Trophoblast cell (in vitro differentiated cells and primary cell): ENCODE results near the gene ARHGAP30.

Experiments
- DNase-seq, 2 donors: peaks; one replicate each; pipeline ENCODE4 v3.0.0-alpha.2; 2016
- H2AFZ ChIP-seq: 2 replicates; pipeline ENCODE4 v1.6.1; 2013; ENCODE audit warnings: low read length, moderate library complexity, mild to moderate bottlenecking; ENCODE audit not compliant: insufficient read depth, poor library complexity
- H2AK5ac ChIP-seq: 2 replicates; pipeline ENCODE4 v1.6.1; 2013; ENCODE audit warnings: mild to moderate bottlenecking, low read length
- H2BK120ac ChIP-seq: 2 replicates; pipeline ENCODE4 v1.6.1; 2013; ENCODE audit warnings: low read length, mild to moderate bottlenecking, moderate library complexity; ENCODE audit not compliant: insufficient read depth, poor library complexity
- H2BK12ac ChIP-seq: 2 replicates; pipeline ENCODE4 v1.6.1; 2013; ENCODE audit warnings: mild to moderate bottlenecking, low read length, moderate library complexity
- H2BK5ac ChIP-seq: 2 replicates; pipeline ENCODE4 v1.6.1; 2013; ENCODE audit warnings: low read length, low read depth, moderate library complexity, mild to moderate bottlenecking; ENCODE audit not compliant: poor library complexity
- H3K14ac ChIP-seq: 2 replicates; pipeline ENCODE4 v1.6.1; 2013; ENCODE audit warnings: mild to moderate bottlenecking, low read length
- H3K18ac ChIP-seq: 2 replicates; pipeline ENCODE4 v1.6.1; 2013; ENCODE audit warnings: mild to moderate bottlenecking, low read length
- H3K23ac ChIP-seq: 2 replicates; pipeline ENCODE4 v1.6.1; 2013; ENCODE audit warnings: low read length
- H3K27ac ChIP-seq: 2 replicates; pipeline ENCODE4 v1.5.1; 2013; ENCODE audit warnings: low read depth, mild to moderate bottlenecking, inconsistent platforms, low read length, moderate library complexity
- H3K27me3 ChIP-seq: 2 replicates; pipeline ENCODE4 v1.6.1; 2013; ENCODE audit warnings: inconsistent platforms, mild to moderate bottlenecking, low read length, moderate library complexity; ENCODE audit not compliant: insufficient read depth
- H3K36me3 ChIP-seq, 2 experiments: 1 replicate in 1 of 2; 2 replicates in 1 of 2; pipeline ENCODE4 v1.6.1; 2013; ENCODE audit warnings: low read length in 2 of 2, mild to moderate bottlenecking in 2 of 2, moderate library complexity in 1 of 2; ENCODE audit not compliant: insufficient read depth in 2 of 2, control insufficient read depth in 1 of 2
- H3K4ac ChIP-seq: 2 replicates; pipeline ENCODE4 v1.6.1; 2013; ENCODE audit warnings: low read depth, mild to moderate bottlenecking, low read length, moderate library complexity
- H3K4me1 ChIP-seq, 2 experiments: 1 replicate in 1 of 2; 2 replicates in 1 of 2; pipeline ENCODE4 v1.6.1; 2013; ENCODE audit warnings: low read length in 2 of 2, mild to moderate bottlenecking in 2 of 2, moderate library complexity in 1 of 2; ENCODE audit not compliant: insufficient read depth in 2 of 2, control insufficient read depth in 1 of 2
- H3K4me2 ChIP-seq: 2 replicates; pipeline ENCODE4 v1.6.1; 2013; ENCODE audit warnings: inconsistent platforms, mild to moderate bottlenecking, low read length, moderate library complexity
- H3K4me3 ChIP-seq: 2 replicates; pipeline ENCODE4 v1.5.1; 2013; ENCODE audit warnings: mild to moderate bottlenecking, low read depth, low read length, inconsistent platforms
- H3K79me1 ChIP-seq: one replicate; pipeline ENCODE4 v1.6.1; 2013; ENCODE audit warnings: low read length
- H3K79me2 ChIP-seq: 2 replicates; pipeline ENCODE4 v1.6.1; 2013; ENCODE audit warnings: low read length, mild to moderate bottlenecking; ENCODE audit not compliant: control insufficient read depth, insufficient read depth, poor library complexity
- H3K9ac ChIP-seq: 2 replicates; pipeline ENCODE4 v1.6.1; 2013; ENCODE audit warnings: mild to moderate bottlenecking, low read length
- H3K9me3 ChIP-seq: 2 replicates; pipeline ENCODE4 v1.6.1; 2013; ENCODE audit warnings: low read depth, mild to moderate bottlenecking, control low read depth, inconsistent platforms, low read length; ENCODE audit not compliant: insufficient read depth
- H4K12ac ChIP-seq: 2 replicates; pipeline ENCODE4 v1.6.1; 2013; ENCODE audit warnings: low read depth, mild to moderate bottlenecking, low read length, moderate library complexity
- H4K8ac ChIP-seq: 2 replicates; pipeline ENCODE4 v1.6.1; 2013; ENCODE audit warnings: low read depth, mild to moderate bottlenecking, low read length, moderate library complexity
- H4K91ac ChIP-seq: one replicate; pipeline ENCODE4 v1.6.1; 2013; ENCODE audit warnings: low read depth, mild to moderate bottlenecking, low read length, moderate library complexity
- WGBS: extraction: QIAGEN DNeasy Blood & Tissue Kit; methylation state at CpG from one replicate; pipeline ENCODE4 v1.1.7; 2013; ENCODE audit warnings: missing lambda C conversion rate; ENCODE audit not compliant: insufficient read length, insufficient coverage; ENCODE audit errors: extremely low coverage; 5-methylcytosine and 5-hydroxymethylcytosine counted together

The ARHGAP30 gene

GRCh38 chr1:161013131-161013487, 56.6 kb downstream of the ARHGAP30 start:
- H3K4me1 ChIP-seq, result peaks cover 33 to 36% of the 10 kb centered on the region in 2 experiments
- peaks cover 0 to 3% of the 10 kb centered on the region in 2 experiments for H3K36me3 ChIP-seq
- no peak overlapping the region for H3K23ac ChIP-seq
- H2BK12ac ChIP-seq, result peak overlapping the region; percentile 44
- no peaks in the 10 kb centered on the region for H3K27me3 ChIP-seq
- peak overlapping the region; percentile 59 for H3K4ac ChIP-seq
- peaks cover 16% of the 10 kb centered on the region for H3K79me2 ChIP-seq
- H3K9ac ChIP-seq, result no peak overlapping the region
- peak overlapping the region; percentile 90 for H2BK5ac ChIP-seq
- peak in 1 of 2 donors; percentile 19 for DNase-seq
- H2AFZ ChIP-seq, result no peak overlapping the region
- peak overlapping the region; percentile 75 for H3K14ac ChIP-seq
- no peak overlapping the region for H4K12ac ChIP-seq
- H3K9me3 ChIP-seq, result no peaks in the 10 kb centered on the region
- H4K8ac ChIP-seq, result peak overlapping the region; percentile 61
- peaks cover 23% of the 10 kb centered on the region for H3K79me1 ChIP-seq
- H3K27ac ChIP-seq, result peak overlapping the region; percentile 93
- H2BK120ac ChIP-seq, result peak overlapping the region; percentile 62
- H4K91ac ChIP-seq, result peak overlapping the region; percentile 91
- H3K18ac ChIP-seq, result peak overlapping the region; percentile 47
- no peak overlapping the region for H2AK5ac ChIP-seq
- peak overlapping the region; percentile 38 for H3K4me2 ChIP-seq
- no peak overlapping the region for H3K4me3 ChIP-seq

GRCh38 chr1:161012420-161012819, 57.3 kb downstream of the ARHGAP30 start:
- Histone ChIP-seq H3K4me3 (no peak overlapping the region), H4K8ac (no peak overlapping the region), H3K23ac (no peak overlapping the region), H3K9ac (no peak overlapping the region), H4K12ac (no peak overlapping the region), H3K27me3 (no peaks in the 10 kb centered on the region), H3K9me3 (no peaks in the 10 kb centered on the region), H3K79me2 (peaks cover 14% of the 10 kb centered on the region), H3K14ac (no peak overlapping the region), H4K91ac (no peak overlapping the region), H3K79me1 (peaks cover 26% of the 10 kb centered on the region), H3K36me3 (peaks cover 0 to 1% of the 10 kb centered on the region in 2 experiments), H3K4ac (peak overlapping the region; percentile 59), H3K4me2 (no peak overlapping the region), H2BK120ac (no peak overlapping the region), H2BK5ac (peak overlapping the region; percentile 49), H2BK12ac (no peak overlapping the region), H3K18ac (no peak overlapping the region), H2AK5ac (no peak overlapping the region), H3K4me1 (peaks cover 32 to 35% of the 10 kb centered on the region in 2 experiments), H3K27ac (peak overlapping the region; percentile 93), H2AFZ (no peak overlapping the region)
- WGBS, result no CpG with 5 or more reads among the region's 3 CpGs
- DNase-seq, result no peak

- Histone ChIP-seq H3K4me1 (peaks cover 30 to 47% of the 10 kb centered on the region in 2 experiments), H2AFZ (no peak overlapping the region), H3K79me1 (peaks cover 26% of the 10 kb centered on the region), H4K8ac (peak overlapping the region; percentile 68), H3K14ac (peak overlapping the region; percentile 44), H3K18ac (peak overlapping the region; percentile 63), H3K9ac (no peak overlapping the region), H3K4ac (peak overlapping the region; percentile 72), H2BK5ac (peak overlapping the region; percentile 88), H3K4me2 (no peak overlapping the region), H3K27ac (peak overlapping the region; percentile 89), H4K91ac (peak overlapping the region; percentile 71), H3K27me3 (no peaks in the 10 kb centered on the region), H2BK120ac (peak overlapping the region; percentile 50), H2AK5ac (no peak overlapping the region), H3K4me3 (no peak overlapping the region), H3K9me3 (no peaks in the 10 kb centered on the region), H4K12ac (no peak overlapping the region), H2BK12ac (peak overlapping the region; percentile 86), H3K79me2 (peaks cover 26% of the 10 kb centered on the region), H3K23ac (no peak overlapping the region), H3K36me3 (peaks cover 3 to 4% of the 10 kb centered on the region in 2 experiments)
- peak; percentile 89 to 90 for DNase-seq
- no CpG with 5 or more reads among the region's 7 CpGs for WGBS
Observed at GRCh38 chr1:161009602-161010211, 60.0 kb downstream of the ARHGAP30 start.

GRCh38 chr1:161008869-161009510, 60.7 kb downstream of the ARHGAP30 start:
- no peak overlapping the region for H2BK12ac ChIP-seq
- peaks cover 32% of the 10 kb centered on the region for H3K79me2 ChIP-seq
- peaks cover 25 to 43% of the 10 kb centered on the region in 2 experiments for H3K4me1 ChIP-seq
- DNase-seq, result peak; percentile 67 to 98
- no CpG with 5 or more reads among the region's 4 CpGs for WGBS
- no peak overlapping the region for H4K12ac ChIP-seq
- H2BK120ac ChIP-seq, result no peak overlapping the region
- H3K4me2 ChIP-seq, result peak overlapping the region; percentile 38
- H4K8ac ChIP-seq, result no peak overlapping the region
- H3K4me3 ChIP-seq, result no peak overlapping the region
- H3K4ac ChIP-seq, result no peak overlapping the region
- H2AK5ac ChIP-seq, result no peak overlapping the region
- H3K27me3 ChIP-seq, result no peaks in the 10 kb centered on the region
- H3K18ac ChIP-seq, result no peak overlapping the region
- peak overlapping the region; percentile 90 for H3K27ac ChIP-seq
- peaks cover 3 to 4% of the 10 kb centered on the region in 2 experiments for H3K36me3 ChIP-seq
- H3K14ac ChIP-seq, result no peak overlapping the region
- H3K23ac ChIP-seq, result no peak overlapping the region
- H2BK5ac ChIP-seq, result no peak overlapping the region
- no peak overlapping the region for H2AFZ ChIP-seq
- H3K79me1 ChIP-seq, result peaks cover 21% of the 10 kb centered on the region
- no peaks in the 10 kb centered on the region for H3K9me3 ChIP-seq
- no peak overlapping the region for H3K9ac ChIP-seq
- no peak overlapping the region for H4K91ac ChIP-seq
